GM08714 (cell line): ENCODE measurements around the gene BLVRB.
"Not testable (repeated sequence)": the region's sequence is repeated elsewhere in the genome, so short reads cannot be mapped to it uniquely, and the experiment has no call there.

Source experiments
- H3K4me3 ChIP-seq: fragments of 200-500 bp; sonication (Bioruptor generic); 2 replicates; pipeline ENCODE4 v1.5.1; 2014; ENCODE audit warnings: mild to moderate bottlenecking, low read length, inconsistent platforms
- ZNF274 ChIP-seq: IDR thresholded peaks from 2 replicates; pipeline ENCODE4 v1.6.1; 2012; ENCODE audit warnings: mild to moderate bottlenecking, low read depth, low read length

Gene BLVRB

GRCh38 chr19:40415768-40416167, 49.8 kb downstream of the BLVRB start:
- H3K4me3 ChIP-seq = no peak overlapping the region
- TF ChIP-seq ZNF274 = no peak

- no peak overlapping the region for H3K4me3 ChIP-seq
- TF ChIP-seq ZNF274 = no peak
These were observed 50.7 kb downstream of the BLVRB start for GRCh38 chr19:40414542-40415535.

DNA sequence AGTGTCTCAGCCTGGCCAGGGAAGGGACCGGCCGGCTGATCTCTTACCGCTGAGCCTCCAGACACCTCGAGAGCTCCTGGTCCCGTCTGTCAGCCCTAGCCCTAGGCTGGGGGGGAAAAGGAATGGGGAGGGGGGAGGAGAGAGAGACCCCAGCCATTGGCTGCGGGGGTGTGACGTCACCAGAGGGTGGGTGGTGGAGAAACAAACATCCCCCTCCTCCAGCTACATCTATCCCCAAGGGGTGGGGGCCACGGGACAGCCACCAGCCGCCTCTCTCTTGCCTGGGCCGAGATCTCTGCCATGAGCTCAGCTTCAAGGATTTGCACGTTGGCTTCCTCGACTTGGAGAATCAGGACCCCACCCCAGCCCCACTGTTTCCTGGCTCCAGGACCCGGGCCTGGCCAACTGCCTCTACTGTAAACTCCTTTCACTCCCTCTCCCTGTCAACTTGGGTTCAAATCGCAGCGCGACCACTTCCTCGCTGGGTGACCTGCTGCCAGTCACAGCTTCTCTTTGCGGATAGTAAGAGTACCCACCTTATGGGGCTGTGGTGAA, 52.2 kb downstream of the BLVRB start, which contains the start of gene PRX:
PRX (minus strand) TSS at position 88 of the 555 bp plus-strand sequence. CDS start 5,446 bp downstream, outside the sequence.
- H3K4me3 ChIP-seq = no peak within 1 kb of the TSS
- TF ChIP-seq ZNF274 = no peak

DNA sequence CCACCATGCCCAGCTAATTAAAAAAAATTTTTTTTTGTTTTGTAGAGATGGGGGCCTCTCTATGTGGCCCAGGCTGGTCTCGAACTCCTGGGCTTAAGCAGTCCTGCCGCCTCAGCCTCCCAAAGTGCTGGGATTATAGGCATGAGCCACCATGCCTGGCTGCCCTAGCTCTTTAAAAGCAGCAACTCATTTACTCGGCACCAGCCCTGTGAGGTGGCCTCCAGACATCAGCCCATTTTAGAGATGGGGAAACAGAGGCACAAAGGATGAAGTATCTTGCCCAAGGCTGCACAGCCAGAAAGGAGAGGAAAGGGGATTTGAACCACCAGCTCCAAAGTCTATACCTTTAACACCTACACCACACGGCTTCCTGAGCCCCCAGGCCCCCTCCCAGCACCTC, 52.7 kb downstream of the BLVRB start:
- TF ChIP-seq ZNF274 = no peak
- H3K4me3 ChIP-seq = no peak overlapping the region

DNA sequence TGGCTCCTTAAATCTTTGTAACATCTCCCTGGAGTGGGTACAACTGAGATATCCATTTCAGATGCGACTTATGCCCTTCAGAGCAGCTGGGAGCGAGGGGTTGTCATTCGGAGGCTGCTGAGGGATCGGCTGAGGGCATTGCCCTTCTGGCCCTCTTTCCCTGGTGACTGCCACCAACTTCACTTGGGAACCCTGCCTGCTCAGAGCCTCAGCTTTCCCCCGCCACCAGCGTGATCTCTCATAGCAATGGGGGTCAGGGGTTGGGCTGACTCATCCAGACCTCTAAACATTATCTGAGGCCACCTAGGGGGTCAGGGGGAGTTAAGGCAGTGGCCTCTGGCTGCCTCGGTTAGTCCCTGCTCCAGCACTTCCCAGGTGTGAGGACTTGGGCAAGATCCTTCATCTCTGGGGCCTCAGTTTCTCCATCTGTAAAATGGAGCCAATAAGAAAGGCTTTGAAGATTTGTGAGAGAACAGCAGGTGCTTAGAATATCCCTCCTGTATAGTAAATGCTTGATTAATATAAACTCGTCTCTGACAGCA, 53.5 kb downstream of the BLVRB start:
- TF ChIP-seq ZNF274 = no peak
- H3K4me3 ChIP-seq = no peak overlapping the region

DNA sequence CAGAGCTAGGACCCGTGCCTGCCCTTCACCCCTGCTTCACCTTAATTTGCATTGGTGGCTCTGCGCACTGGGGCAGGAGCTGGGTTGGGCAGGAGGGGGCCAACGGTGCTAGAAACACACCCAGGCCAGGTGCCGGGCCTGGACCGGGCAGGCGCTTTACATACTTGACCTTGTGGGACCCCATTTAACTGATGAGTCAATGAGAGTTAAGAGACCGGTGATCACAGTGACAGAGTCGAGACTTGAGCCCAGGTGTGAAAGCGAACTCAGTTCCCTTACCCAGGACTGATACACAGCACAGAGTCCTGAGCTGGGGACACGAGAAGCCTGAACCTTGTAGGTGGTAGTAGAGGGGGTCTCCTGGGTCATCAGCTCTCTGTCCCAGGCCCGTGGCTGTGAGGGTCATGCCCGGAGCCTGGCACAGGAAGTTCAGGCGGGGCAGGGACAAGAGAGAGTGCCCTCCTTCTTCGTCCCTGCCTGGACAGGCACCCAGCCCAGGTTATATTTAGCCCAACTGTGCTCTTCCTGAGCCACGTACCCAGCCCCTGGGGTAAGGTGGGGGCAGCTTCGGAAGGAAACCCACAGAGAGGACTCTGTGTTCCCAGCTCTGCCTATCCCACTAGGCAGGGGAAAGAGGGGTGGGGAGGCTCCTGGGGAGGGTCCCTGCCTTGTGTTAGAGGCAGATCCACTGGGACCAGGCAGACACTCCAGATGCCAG, 54.3 kb downstream of the BLVRB start:
- H3K4me3 ChIP-seq = no peak overlapping the region
- no peak for TF ChIP-seq ZNF274

GRCh38 chr19:40410030-40410389, 55.5 kb downstream of the BLVRB start:
- H3K4me3 ChIP-seq = no peak overlapping the region
- no peak for TF ChIP-seq ZNF274

GRCh38 chr19:40408598-40408925, 57.0 kb downstream of the BLVRB start:
- not testable (repeated sequence) for H3K4me3 ChIP-seq

DNA sequence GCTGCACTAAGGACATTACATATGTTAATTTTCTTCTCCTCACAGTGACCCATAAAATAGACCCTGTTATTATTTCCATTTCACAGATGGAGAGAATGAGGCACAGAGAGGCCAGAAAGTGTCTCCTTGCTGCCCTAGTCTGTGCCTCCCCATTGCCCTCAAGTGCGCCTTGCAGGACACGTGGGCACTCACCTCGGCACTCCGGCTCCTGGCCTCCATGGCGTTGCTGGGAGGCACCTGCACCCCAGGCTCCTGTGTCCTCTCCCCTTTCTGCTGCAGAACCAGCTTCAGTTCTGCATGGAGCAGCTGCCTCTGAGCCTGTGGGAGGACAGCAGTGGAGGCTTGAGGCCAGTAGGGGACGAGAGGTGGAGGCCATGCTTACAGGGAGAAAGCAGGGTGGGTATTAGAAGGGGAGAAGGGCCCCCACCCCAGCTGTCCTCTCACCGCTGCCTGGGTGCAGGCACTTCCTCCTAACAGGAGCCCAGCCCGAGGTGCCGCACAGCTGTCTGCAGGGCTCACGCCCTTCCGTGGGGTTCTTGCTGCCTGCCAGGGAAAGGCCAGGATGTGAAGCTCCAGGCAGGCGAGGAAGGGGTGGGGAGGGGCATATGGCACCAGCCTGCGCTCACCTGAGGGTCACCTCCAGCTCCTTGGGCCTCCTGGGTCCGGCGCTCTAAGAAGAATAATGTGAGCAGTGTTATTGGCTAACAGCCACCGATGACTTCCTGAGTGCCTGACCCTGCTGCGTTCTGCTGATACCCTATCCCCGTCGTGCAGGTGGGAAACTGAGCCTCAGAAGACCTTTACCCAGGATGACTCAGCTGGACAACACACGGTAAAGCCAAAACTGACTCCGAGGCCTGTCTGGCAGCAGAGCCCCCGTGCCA, 57.6 kb downstream of the BLVRB start:
- no peak overlapping the region for H3K4me3 ChIP-seq
- no peak for TF ChIP-seq ZNF274

GRCh38 chr19:40403262-40403984, 62.1 kb downstream of the BLVRB start:
- TF ChIP-seq ZNF274 = no peak

GRCh38 chr19:40400559-40400958, 65.0 kb downstream of the BLVRB start:
- no peak for TF ChIP-seq ZNF274
- no peak overlapping the region for H3K4me3 ChIP-seq

More at GRCh38 chr19:40403262-40403984, 62.1 kb downstream of the BLVRB start:
- peak overlapping the region; percentile 76 for H3K4me3 ChIP-seq

GRCh38 chr19:40398417-40399131, 67.0 kb downstream of the BLVRB start:
- no peak overlapping the region for H3K4me3 ChIP-seq
- TF ChIP-seq ZNF274 = no peak
